HG02642 (cell line): ENCODE results near the gene MYH10.

Experiments used
- ATAC-seq: cut with Tn5 transposase; IDR thresholded peaks from one replicate; pipeline ENCODE4 v1.9.1; 2021; ENCODE audit warnings: mild to moderate bottlenecking; ENCODE audit not compliant: unreplicated experiment, poor library complexity

Gene MYH10

DNA sequence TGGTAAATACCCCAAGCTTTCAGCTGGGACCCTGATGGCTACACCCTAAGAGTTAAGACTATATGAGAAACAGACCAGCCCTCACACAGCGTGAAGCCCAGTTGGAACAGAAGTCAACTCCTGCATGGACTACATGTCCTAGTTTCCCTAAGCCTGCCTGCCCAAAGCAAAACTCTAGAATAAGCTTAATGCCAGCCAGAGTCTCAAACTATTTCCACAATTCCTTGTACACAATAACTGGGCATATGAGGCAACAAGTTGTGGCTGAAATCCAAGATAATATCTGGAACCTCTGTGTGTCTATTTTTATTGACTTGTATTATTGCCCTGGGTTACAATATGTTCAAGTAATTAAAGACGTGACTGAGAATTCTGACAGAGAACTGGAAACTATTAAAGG is 19.4 kb downstream of the MYH10 start:
- ATAC-seq = no peak

DNA sequence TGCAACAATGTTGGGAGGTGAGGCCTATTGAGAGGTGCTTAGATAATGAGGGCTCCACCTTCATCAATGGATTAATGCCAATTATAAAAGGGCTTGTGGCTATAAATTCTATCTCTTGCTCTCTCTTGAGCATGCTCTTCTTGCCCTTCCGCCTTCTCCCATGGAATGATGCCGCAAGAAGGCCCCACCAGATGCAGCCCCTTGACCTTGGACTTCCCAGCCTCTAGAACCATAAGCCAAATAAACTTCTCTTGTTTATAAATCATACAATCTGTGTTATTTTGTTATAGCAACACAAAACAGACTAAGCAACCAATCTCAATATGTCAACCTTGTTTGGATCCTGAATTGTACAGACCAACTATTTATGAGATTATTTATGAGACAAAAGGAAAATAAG is 20.0 kb downstream of the MYH10 start:
- no peak for ATAC-seq

DNA sequence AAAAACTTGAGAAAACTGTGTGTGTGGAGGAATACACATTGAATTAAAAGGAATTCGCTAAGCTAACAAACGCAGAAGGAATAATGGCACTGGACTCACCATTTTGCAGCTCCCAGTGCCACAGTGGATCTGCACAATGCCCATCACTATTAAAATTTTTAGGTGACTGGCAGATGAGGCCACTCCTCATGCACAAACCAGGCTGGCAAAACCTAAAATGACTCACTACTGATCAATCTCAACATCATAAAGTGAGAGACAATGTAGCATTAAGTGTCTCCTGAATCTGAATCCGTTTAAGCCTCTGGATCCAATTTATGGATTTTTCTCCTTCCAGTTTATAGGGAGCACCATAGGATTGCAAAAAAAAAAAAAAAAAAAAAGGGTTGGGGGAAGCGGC is 20.6 kb downstream of the MYH10 start:
- no peak for ATAC-seq

DNA sequence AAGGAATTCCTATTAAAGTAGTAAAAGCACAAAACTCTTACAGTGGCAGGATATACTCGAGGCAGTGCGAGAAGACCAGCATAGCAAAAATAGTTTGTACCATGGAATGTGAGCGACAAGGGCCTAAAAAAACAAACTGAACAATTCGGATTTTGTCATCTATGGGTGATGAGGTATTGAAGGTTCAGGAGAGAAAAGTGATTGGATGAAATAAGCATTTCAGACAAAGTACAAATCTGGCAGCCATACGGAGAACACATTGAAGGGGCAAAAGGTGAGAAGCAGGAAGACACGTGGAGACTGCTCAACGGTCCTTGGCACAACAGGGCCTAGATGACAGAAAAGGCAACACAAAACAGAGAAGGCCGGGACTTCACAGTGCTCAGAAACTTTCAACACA is 22.5 kb downstream of the MYH10 start:
- ATAC-seq = no peak

DNA sequence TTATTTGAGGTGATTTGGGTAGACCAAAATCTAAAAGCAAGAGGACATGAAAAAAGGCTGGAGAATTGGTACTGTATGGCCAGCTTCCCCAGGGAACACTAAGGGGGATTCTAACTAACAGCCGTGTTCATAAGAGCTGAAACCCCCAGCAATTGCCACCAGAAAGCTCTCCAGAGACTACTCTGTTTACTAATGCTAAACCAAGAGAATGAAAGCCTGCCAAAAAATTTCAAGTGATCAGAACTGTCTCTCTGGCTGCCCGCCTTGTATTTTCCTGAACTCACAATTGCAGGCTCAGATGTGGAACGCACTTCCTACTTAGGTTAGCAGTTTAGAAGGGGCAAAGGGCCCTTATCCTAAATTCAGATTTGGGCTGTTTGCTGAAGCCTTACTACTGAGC is 24.1 kb downstream of the MYH10 start:
- ATAC-seq = no peak

DNA sequence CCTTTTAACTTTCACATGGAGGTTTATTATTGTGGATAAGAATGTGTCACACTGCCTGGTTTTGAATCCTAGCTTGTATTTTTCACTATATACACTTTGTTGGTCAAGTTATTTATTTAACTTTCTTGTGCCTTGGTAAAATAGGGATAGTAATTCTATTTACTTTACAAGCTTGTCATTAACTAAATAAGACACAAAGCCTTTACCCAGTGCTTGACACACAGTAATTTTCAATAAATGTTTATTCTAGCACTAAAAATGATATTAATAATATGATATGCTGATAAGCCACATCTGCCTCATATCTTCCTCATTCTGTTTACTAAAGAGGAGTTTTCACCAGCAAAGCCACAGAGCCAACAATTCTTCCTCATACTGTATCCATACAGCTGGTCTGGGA is 27.8 kb downstream of the MYH10 start:
- ATAC-seq = no peak

DNA sequence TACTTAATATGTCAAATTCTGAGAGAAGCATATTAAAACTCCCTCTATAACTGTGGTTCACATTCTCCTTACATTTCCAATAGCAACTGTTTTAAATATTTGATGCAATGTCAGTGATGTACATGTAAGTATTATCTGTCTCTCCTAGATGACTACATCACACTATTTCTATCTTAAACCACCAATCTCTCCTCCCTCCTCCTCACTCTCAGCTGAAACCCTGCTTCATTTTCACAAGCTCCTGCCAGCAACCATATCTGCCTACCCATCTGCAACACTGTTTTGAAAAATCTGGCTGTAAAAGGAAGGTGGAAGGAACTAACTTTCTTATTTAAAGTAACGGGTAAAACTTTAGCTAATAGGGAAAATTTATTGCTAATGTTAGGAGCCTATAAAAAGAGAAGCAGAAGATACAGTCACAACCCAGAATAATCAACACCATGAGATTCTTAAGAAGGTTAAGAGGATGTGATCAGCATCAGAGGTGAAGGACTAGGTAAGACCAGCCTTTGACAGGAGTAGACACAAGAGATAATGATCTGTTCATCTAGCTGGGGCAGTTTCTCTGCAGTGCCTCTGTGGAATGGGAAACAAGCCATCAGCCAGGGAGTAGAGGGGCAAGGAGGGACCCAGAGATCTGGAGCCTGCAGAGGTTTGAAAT is 31.0 kb downstream of the MYH10 start:
- no peak for ATAC-seq

DNA sequence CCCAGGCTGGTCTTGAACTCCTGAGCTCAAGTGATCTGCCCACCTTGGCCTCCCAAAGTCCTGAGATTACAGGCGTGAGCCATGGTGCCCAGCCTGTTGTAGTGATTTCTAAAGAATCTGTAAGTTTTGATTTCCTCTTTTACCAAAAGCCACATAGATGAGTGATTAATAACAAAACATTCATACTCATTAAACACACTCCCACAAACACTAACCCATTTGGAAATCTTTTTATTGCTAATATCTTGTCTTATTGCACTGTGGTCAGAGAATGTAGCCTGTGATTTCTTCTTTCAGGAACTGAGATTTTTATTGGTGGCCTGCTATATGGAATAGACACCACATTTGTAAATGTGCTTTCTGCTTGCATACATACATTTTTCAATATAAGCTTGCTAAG is 31.6 kb downstream of the MYH10 start:
- ATAC-seq = no peak

DNA sequence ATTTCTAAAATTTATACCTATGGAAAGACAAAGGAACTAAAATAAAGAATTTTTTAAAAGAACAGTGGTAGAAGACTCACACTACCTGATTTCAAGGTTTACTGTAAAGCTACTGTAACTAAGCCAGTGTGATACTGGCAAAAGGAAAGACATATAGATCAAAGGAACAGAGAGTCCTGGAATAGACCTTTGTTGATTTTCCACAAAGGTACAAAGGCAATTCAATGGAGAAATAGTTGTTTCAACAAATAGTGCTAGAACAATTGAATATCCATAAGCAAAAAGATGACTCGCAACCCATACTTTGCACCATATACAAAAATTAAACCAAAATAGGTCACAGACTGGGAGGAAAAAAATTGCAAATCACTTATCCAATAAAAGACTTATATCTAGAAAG is 36.7 kb downstream of the MYH10 start:
- no peak for ATAC-seq

DNA sequence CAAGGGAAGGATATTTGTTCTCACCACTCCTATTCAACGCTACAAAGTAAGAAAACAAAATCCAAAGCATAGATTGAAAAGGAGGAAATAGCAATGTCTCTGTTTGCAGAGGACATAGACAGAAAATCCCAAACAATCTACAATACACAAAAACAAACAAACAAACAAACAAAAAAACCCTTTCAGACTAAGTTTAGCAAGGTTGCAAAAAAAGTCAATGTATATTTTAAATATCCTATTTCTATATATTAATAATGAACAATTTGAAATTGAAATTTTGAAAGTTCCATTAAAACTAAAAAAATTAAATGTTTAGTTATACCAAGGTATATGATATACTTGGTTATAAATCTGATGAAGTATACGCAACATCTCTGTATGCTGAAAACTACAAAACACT is 37.2 kb downstream of the MYH10 start:
- no peak for ATAC-seq

DNA sequence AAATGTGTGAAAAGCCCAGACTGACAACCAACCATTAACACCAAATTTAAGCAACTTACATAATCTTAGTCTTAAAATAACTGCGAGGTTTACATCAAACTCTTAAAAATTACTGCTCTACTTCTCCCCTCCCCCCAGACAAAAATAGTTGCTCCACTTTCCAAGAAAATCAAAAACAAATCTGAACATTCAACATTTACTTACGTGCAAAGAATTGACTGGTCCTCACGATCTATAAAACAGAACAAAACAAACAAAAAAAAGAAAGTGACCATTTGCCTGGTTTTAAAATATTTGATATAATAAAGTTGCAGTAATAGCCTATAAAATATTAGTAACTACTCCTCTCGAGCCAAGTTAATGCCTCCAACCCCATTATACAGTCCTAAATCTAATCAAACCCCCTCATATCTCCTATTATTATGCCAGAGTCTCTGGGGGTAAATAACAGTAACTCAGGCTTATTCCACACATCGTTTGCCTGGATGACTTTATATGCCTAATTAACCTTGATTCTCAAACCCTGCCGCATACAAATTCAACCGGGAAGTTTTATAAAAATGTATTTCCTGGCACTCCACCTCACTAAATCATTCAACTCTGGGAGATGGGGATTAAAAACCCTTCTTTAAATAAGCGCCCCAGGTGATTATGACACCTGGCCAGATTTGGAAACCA is 41.5 kb downstream of the MYH10 start:
- no peak for ATAC-seq

DNA sequence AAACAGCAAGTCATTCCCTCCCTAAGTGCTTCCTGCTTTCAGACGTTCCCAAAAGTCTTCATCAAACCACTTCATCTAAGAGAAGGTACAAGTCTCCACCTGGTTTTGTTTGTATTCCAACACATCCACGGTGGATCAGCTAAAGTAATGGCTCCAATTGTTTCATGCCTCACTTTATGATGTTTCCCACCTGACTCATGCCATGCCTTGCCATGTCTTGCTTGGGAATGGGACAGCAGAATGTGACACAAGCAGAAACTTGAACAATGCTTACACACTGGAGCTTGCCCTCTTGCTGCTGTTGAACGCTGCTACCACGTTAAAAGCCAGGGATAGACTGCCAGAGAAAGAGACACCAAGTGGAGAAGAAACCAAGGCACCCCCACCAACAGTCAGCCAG is 43.8 kb downstream of the MYH10 start:
- ATAC-seq = no peak

DNA sequence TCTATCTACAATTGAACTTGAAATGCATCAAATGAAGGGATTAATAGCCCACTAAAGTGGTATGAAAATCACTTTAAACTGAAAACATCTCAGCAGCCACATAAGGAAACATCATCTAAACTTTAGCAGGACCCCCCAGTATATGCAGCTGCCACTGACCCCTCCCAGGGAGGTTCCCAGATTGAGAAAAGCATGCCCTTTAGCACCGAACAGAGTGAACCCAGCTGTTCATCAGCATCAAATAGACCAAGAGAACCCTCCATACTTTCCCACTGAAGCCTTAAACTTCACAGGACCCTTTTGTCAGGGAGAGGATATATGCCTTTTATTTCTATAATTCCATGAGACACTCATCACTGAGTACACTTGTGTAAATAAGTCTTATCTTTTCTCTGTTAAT is 44.6 kb downstream of the MYH10 start:
- ATAC-seq = no peak

DNA sequence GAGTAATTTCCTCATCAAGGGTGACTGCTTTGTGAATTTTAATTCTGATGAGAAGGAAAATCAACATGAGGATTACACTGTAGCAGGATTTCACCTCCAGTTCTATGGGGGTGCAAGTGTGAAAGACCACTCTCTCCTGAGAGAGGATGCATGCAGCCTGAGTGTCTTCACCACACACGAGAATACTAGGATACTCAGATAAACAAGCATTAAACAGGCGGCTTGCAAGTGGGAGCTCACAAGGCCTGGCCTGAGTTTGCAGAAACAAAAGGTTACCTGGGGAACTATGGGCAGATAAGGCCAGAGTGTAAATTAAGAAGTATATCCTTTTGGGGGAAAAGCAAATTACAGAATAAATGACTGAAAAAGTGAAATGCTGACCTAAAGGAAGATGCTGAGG is 46.6 kb downstream of the MYH10 start:
- ATAC-seq = no peak

DNA sequence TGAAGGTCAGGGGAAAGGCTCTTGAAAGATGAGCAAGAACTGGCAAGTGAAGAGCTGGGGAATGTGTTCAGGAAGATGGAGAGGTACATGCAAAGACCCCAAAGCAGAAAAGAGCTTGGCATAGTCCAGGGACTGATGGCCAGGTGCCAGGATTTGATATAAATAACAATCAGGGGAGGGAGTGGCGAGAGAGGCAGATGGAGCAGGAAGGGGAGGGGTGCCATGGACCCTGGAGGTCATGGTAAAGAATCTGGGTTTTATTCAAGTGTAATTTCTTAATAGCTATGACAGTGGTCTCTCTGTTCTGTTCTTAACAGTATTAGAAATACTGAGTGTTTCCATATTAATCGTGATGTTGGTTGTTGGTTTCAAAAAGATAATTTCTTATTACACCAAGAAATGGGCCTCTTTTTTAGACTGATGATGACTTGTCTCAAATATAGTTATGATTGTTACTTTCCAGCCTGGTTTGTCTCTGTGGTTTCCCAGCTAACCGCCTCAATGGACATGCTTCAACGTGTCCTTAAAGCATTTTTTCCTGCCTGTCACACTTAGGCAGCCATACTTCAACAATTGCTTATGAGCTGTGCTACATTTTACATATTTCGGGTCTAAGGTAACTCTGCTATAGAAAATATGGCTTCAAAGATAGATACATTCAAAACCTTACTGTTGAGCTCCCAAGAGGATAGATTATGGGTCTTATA is 49.4 kb downstream of the MYH10 start:
- no peak for ATAC-seq

DNA sequence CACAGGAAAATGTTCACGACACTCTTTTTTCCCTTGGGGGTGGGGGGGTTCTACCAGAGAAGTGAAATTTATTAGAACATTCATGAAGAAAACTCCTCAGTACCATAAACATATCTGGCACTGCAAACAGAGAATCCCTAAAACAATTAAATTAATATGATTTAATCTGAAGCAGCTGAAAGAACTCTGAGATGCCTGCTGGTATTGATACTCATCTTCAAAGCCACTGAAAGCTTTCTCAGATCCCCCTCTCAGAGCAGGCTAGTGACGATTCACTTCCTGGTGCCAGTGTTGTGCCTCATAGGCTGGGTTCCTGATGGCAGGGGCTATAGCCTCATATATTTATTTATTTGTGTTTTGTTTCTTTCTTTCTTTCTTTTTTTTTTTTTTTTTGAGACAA is 52.7 kb downstream of the MYH10 start:
- ATAC-seq = no peak

DNA sequence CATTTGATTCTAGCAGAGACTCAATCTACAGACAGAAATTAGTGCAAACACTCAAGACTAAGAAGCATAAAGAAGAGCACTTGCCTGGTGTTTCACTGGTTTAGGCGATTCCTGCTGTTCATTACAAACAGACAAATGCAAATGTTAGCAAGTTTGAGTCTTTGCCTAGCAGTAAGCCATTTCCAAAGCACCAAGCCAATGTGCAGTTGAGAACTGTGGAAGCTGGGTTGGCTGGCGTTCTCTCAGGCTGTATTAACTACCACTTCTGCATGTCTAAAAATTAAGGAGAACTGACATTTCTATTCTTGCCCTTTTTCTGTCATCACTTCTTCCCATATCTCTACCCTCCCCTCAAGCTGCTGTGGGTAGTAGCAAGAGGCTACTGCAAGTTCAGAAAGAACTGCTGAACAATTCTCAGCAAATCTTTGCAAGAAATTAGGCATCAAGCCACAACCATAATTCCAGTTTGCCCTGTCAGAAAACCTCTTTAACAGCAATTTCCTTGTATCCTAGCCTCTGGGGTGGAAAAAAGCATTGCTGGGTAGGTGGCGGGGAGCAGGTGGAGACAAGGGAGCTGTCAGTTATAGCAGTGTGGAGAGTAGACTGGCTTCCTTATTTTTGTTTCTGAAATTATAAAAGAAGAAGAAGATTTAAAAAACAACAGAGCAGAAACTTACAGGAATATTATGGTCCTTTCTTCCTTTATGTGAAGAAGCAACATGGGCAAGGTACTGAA is 53.8 kb downstream of the MYH10 start:
- no peak for ATAC-seq

DNA sequence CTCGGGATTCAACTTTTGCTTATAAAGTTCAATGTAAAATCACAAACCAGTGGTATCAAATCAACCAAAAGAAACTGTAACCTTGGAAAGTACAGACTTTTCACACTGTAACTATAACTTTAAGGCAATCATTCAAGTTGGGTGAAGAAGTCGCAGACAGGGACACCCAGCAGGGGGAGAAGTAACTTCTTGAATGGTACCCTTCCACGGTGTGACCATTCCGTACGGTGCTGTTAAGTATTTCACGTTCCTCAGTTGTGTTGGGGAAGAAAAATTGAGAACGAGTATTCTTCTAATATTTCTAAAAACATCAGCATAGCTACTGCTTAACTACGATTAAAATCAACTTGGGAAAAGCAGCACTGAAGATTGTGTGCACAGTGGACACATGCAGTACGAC is 55.8 kb downstream of the MYH10 start:
- ATAC-seq = no peak

DNA sequence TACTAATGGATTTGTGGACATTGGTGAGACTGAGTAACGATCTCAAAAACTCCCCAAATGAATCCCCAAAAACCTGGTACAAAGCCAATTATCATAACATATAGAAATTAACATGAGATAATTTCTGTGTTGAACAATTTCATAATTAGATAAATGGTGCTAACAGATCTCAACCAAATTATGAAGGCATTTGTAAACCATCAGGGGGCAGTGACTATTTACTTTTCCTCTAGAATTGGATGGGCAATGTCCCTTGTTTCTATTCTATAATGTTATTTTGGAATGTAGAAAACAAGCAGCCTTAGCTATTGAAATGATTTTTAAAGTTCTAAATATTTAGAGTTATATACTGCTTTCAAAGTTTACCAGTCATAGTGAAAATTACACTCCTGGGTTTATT is 57.8 kb downstream of the MYH10 start:
- ATAC-seq = no peak

DNA sequence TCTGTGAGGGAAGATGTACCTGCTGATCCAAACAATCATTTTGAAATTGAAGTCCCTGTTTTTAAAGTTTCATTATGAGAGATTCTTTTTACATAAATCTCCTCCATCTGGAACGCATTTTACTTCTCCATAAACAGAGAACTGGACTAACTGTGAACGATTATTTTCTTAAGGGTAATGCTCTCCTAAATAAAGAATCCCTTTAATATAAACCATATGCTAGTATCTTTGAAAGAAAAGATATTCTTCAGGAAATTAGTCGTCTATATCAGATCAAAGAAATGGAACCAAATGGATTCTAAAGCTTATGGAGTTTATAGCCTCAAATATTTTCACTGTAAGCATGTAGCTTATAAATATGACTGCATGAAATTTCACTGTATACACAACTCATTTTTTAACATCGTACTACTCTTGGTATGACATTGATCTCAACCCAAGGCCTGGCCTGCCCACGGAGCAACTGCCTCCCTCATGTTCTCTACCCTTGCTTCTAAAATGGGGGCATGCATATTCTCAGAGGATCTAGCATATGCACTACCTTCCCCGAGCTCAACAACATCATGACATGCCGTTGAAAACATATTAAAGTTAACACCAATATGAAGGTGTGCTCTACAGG is 66.4 kb downstream of the MYH10 start:
- ATAC-seq = no peak
